Pancreas (tissue), 10 donors: ENCODE results near the gene ZNF888. TPM values are rescaled to one million over a fixed set of nuclear protein-coding genes. Genes with fewer than 3 reads are reported as not detected.
"Not testable (repeated sequence)": the region's sequence is repeated elsewhere in the genome, so short reads cannot be mapped to it uniquely, and the experiment has no call there.

Source experiments
- ATAC-seq, 4 donors: fragments of 200-7000 bp; cut with Tn5 transposase; one replicate each; pipeline versions ENCODE4 v1.8.0 to v1.9.1; 2020; ENCODE audit warnings: mild to moderate bottlenecking in 4 of 4, moderate library complexity in 4 of 4
- DNase-seq, 6 donors: peaks; one replicate each; pipeline ENCODE4 v3.0.0-alpha.2; 2020
- FAIRE-seq: peaks from 2 replicates; lab custom pipeline; 2012; peaks lifted over from hg19 to GRCh38; lab: Jason Lieb, UNC
- H3K27ac ChIP-seq, 4 donors: fragments of 200-600 bp; sonication (generic); 1 replicate in 3 of 4; 2 replicates in 1 of 4; pipeline versions ENCODE4 v1.5.0 to v1.8.0; 2020
- H3K27me3 ChIP-seq, 4 donors: fragments of 200-600 bp; one replicate each; pipeline ENCODE4 v1.8.0; 2021
- H3K36me3 ChIP-seq, 3 donors: fragments of 200-600 bp; sonication (generic) in 1 of 3; one replicate each; pipeline versions ENCODE4 v1.5.0 to v1.8.0; 2020 to 2021
- H3K4me1 ChIP-seq, 3 donors: fragments of 200-600 bp; one replicate each; pipeline ENCODE4 v1.8.0; 2021
- H3K4me3 ChIP-seq, 4 donors: fragments of 200-600 bp; sonication (generic) in 2 of 4; one replicate each; pipeline versions ENCODE4 v1.5.0 to v1.8.0; 2020 to 2021
- H3K9me3 ChIP-seq, 4 donors: fragments of 200-600 bp; one replicate each; pipeline ENCODE4 v1.8.0; 2021
- WGBS, 2 donors: extraction: QIAGEN DNeasy Blood & Tissue Kit; methylation state at CpG; one replicate each; pipeline ENCODE4 v1.1.7; 2013; 5-methylcytosine and 5-hydroxymethylcytosine counted together
- intact Hi-C, 3 donors: fragments of 100-400 bp; cut with DNase I; formaldehyde crosslinking; loops; one replicate each; pipeline versions ENCODE4 v1.11.1 to v1.14.2; 2022
- polyA plus RNA-seq, 2 donors: library from polyadenylated mRNA; stranded (reverse); fragments of 200-250 nt; gene quantifications; one replicate each; pipeline ENCODE4 v1.2.3, GENCODE V29; 2013
- total RNA-seq, 6 donors: library from RNA; stranded (reverse); fragmentation: NEBNext Ultra II Directional in 4 of 6; extraction: Animal tissue kit (Norgen Biotek cat#: 25700) in 4 of 6; gene quantifications; one replicate each; pipeline versions ENCODE4 v1.2.1 to v1.2.4, GENCODE V29; 2021 to 2023
- TF ChIP-seq, protein P1 (sequence below), 4 donors: fragments of 200-600 bp; sonication (generic) in 3 of 4; IDR thresholded peaks; one replicate each; pipeline versions ENCODE4 v1.5.0 to v1.8.0; 2021; ENCODE audit warnings: antibody characterized with exemption in 4 of 4
- donor health status: healthy with polysubstance abuse.
- donor health status: DM: no; HTN: no; CAD: no; lungs with moderate emphysema.
- donor health status: DM: no; HTN: no; CAD: no.
- donor health status: control.
- donor health status: control.
- donor health status: Bipolar disorder and iron deficiency.
- donor health status: DM: yes; HTN: yes; CAD: no.
- donor health status: DM: no; HTN: no; CAD: no.
- donor health status: DM: no; HTN: no; CAD: no.
- donor health status: DM: yes; HTN: yes; CAD: no.

Gene ZNF888
- total and polyA plus RNA-seq, 8 donors = 4.0 to 10.8 (median 5.4) TPM

DNA sequence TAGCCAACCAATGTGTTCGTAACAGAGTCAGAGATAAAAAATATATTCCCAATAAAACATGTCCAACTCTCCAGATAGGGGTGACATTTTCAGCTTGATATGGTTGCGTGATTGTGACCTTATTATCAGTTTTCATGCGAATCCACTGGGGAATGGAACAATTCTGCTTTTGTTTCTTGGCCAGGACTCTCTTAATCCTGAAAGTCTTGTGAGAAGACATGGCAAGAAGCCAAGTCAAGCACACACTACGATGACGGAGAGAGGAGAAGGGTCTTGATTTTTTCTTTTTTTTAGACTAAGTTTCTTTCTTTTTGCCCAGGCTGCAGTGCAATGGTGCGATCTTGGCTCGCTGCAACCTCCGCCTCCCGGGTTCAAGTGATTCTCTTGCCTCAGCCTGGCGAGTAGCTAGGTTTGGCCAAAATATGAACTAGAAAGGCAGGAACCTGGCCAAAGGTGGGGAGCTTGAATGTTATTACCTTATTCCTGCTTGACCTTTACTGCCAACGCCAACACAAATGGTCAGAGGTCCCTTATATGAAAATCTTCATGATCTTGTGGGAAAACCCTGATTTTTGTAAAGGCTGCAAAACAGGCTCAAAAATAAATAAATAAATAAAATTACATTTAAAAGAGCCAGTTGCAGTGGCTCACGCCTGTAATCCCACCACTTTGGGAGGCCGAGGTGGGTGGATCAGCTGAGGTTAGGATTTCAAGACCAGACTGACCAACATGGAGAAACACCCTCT lies 25.0 kb upstream of the ZNF888 start:
- Histone ChIP-seq H3K36me3 (peaks cover 16 to 28% (median 25%) of the 10 kb centered on the region in 3 donors), H3K27ac (no peak overlapping the region), H3K9me3 (peaks cover 0 to 24% (median under 1%) of the 10 kb centered on the region in 4 donors), H3K27me3 (no peaks in the 10 kb centered on the region), H3K4me3 (no peak overlapping the region), H3K4me1 (peaks cover 0 to 4% (median 0%) of the 10 kb centered on the region in 3 donors)
- intact Hi-C loops = no loop called here
- TF ChIP-seq, protein P1, sequence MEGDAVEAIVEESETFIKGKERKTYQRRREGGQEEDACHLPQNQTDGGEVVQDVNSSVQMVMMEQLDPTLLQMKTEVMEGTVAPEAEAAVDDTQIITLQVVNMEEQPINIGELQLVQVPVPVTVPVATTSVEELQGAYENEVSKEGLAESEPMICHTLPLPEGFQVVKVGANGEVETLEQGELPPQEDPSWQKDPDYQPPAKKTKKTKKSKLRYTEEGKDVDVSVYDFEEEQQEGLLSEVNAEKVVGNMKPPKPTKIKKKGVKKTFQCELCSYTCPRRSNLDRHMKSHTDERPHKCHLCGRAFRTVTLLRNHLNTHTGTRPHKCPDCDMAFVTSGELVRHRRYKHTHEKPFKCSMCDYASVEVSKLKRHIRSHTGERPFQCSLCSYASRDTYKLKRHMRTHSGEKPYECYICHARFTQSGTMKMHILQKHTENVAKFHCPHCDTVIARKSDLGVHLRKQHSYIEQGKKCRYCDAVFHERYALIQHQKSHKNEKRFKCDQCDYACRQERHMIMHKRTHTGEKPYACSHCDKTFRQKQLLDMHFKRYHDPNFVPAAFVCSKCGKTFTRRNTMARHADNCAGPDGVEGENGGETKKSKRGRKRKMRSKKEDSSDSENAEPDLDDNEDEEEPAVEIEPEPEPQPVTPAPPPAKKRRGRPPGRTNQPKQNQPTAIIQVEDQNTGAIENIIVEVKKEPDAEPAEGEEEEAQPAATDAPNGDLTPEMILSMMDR (IDR thresholded peaks at IDR 0.05) = no peak
- no peak for ATAC-seq
- no peak for FAIRE-seq
- WGBS, 2 donors = 96% methylated on average over 13 of the region's 13 CpGs
- DNase-seq = no peak

DNA sequence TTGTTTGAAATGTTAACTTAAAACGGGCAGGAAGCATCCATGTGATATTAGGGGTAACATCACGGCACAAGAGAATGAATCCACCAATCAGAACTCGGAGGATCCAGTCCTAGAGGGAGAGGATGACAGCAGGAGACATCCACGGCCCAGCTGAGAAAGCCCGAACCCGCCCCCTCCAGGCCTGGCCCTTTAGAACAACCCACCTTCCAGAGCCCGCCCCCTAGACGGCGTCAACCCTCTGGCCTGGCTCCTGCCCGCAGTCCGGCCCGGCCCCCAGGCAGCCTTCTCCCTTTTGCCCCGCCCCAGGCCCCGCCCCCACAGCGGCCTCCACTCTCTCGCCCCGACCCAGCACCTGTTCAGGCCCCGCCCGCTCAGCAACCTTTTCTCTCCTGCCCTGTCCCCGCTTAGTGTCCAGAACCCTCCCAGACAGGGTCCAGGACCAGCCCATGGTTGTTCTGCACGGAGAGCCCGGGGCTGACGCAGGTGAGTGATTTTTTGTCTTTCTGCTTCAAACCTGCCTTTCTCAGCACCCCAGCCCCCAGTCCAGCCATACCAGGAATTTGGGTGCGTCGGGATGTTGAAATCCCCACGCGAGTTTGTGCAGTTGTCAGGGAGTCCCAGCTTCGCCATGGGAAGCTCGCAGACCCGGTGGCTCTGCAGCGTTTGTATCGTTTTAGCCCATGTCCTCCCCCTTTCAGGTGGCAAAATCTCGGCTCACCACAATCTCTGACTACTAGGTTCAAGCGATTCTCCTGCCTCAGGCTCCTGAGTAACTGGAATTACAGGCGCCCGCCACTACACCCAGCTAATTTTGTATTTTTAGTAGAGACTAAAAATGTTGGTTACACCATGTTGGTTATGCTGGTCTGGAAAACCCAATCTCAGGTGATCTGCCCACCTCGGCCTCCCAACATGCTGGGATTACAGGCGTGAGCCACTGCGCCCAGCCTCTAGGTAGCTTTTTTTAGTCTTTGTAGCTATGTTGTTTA lies 23.4 kb upstream of the ZNF888 start:
- peaks cover 0 to 24% (median 0%) of the 10 kb centered on the region in 4 donors for H3K9me3 ChIP-seq
- H3K4me1 ChIP-seq = peaks cover 0 to 4% (median 0%) of the 10 kb centered on the region in 3 donors
- 42 to 44% methylated on average over 38 to 39 of the region's 39 CpGs for WGBS, 2 donors
- FAIRE-seq (no peak), DNase-seq (peak in 5 of 6 donors; percentile 36 to 92 (median 81)), ATAC-seq (peak; percentile 7 to 71 (median 40))
- peaks cover 6 to 14% (median 12%) of the 10 kb centered on the region in 3 donors for H3K36me3 ChIP-seq
- TF ChIP-seq, protein P1 (IDR thresholded peaks at IDR 0.05) = no peak
- peak overlapping the region in 3 of 4 donors; percentile 16 to 71 (median 48) for H3K27ac ChIP-seq
- H3K4me3 ChIP-seq = peak overlapping the region in 1 of 4 donors; percentile 29
- no peaks in the 10 kb centered on the region for H3K27me3 ChIP-seq
- intact Hi-C loops = no loop called here

DNA sequence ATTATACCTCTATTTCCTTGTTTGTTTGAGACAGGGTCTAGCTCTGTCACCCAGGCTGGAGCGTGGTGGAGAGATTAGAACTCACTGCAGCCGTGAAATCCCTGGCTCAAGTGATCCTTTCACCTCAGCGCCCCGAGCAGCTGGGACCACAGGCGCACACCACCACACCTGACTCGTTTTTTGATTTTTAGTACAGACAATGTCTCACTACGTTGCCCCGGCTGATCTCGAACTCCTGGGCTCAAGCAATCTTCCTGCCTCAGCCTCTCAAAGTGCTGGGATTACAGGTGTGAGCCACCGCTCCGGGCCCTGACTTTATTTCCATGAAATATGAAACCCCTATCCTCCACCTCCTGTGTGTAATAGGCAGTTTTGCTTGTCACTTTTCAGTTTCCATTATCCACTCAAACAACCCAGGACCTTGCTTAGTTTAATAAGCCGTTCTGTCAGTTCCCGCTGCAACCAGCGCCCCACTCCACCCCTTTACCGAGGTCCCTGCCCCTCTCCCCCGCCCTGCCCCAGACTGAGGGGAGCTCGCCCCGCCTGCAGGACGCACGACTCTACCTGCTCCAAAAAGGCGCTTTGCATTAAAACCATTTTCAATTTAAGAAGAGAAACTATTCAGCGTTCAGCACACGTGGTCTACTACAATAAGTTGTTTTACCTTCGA lies 22.6 kb upstream of the ZNF888 start:
- ATAC-seq (no peak), DNase-seq (no peak)

DNA sequence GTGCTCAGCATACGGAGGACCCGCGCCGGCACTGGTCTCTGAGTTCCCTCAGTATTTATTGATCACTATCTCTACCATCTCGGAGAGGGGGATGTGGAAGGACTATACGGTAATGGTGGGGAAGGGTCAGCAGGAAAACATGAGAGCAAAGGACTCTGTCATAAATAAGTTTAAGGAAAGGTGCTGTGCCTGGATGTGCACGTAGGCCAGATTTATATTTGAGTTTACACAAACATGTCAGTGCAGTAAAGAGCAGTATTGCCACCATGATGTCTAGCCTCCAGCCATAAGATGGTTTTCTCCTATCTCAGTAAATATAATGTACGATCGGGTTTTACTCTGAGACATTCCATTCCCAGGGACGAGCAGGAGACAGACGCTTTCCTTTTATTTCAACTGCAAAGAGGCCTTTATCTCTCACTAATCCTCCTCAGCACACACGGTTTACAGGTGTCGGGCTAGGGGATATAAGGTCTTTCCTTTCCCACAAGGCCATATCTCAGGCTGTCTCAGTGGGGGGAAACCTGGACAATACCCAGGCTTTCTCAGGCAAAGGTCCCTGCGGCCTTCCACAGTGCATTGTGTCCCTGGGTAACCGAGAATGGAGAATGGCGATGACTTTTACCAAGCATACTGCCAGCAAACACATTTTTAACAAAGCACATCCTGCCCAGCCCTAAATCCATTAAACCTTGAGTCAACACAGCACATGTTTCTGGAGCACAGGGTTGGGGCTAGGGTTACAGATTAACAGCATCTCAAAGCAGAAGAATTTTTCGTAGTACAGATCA lies 21.7 kb upstream of the ZNF888 start:
- WGBS, 2 donors = 41 to 44% methylated on average over 17 of the region's 17 CpGs
- intact Hi-C loops = not testable (repeated sequence)

More for the DNA sequence above, 22.6 kb upstream of the ZNF888 start:
- intact Hi-C loops = no loop called here
- H3K4me3 ChIP-seq = peak overlapping the region in 1 of 4 donors; percentile 29
- peak overlapping the region; percentile 44 to 84 (median 60) for H3K27ac ChIP-seq
- no peak for FAIRE-seq
- peaks cover 0 to 6% (median 3%) of the 10 kb centered on the region in 3 donors for H3K36me3 ChIP-seq
- TF ChIP-seq, protein P1 (IDR thresholded peaks at IDR 0.05) = no peak
- H3K9me3 ChIP-seq = peaks cover 0 to 24% (median 0%) of the 10 kb centered on the region in 4 donors
- WGBS, 2 donors = 52 to 54% methylated on average over 24 of the region's 24 CpGs
- no peaks in the 10 kb centered on the region for H3K27me3 ChIP-seq
- peaks cover 0 to 4% (median 0%) of the 10 kb centered on the region in 3 donors for H3K4me1 ChIP-seq

More for the DNA sequence above, 21.7 kb upstream of the ZNF888 start:
- not testable (repeated sequence) for H3K4me1 ChIP-seq, FAIRE-seq, H3K27me3 ChIP-seq, H3K4me3 ChIP-seq, ATAC-seq, H3K36me3 ChIP-seq
- peaks cover 0 to 19% (median 0%) of the 10 kb centered on the region in 4 donors for H3K9me3 ChIP-seq
- DNase-seq = peak in 1 of 6 donors; percentile 33
- peak overlapping the region; percentile 44 to 84 (median 60) for H3K27ac ChIP-seq
